IMR-90 (cell line): ENCODE data around the gene SCYGR4. TPM values are rescaled to one million over a fixed set of nuclear protein-coding genes. Genes with fewer than 3 reads are reported as not detected.

Experiments used
- ATAC-seq: fragments of 200-7000 bp; cut with Tn5 transposase; 2 replicates; pipeline ENCODE4 v1.9.1; 2020; ENCODE audit warnings: low read depth, mild to moderate bottlenecking, moderate library complexity
- BruUV-seq: library from RNA; stranded (reverse); fragments of 400-500 nt; replicated peaks from 2 replicates; lab custom pipeline; 2021; lab: Mats Ljungman, UMichigan
- CTCF ChIA-PET: fragments of 300-600 bp; formaldehyde crosslinking; extraction: SDS; loops from one replicate; lab custom pipeline; 2021; ENCODE audit warnings: antibody characterized with exemption; lab: Yijun Ruan, JAX
- POLR2A ChIA-PET: fragments of 300-600 bp; sonication (Branson Sonifier 250); formaldehyde crosslinking; loops from one replicate; lab custom pipeline; 2022; ENCODE audit warnings: antibody characterized with exemption; ENCODE audit not compliant: unreplicated experiment; lab: Charles Lee
- DNase-seq: peaks from one replicate; pipeline ENCODE4 v3.0.0; 2013
- H2AFZ ChIP-seq: replicated peaks from 2 replicates; pipeline ENCODE3; 2013; ENCODE audit warnings: low read length, mild to moderate bottlenecking; ENCODE audit not compliant: poor library complexity
- H2AK5ac ChIP-seq: 2 replicates; pipeline ENCODE4 v1.6.1; 2013; ENCODE audit warnings: low read depth, low read length, inconsistent platforms
- H2AK9ac ChIP-seq: replicated peaks from 2 replicates; pipeline ENCODE3; 2013; ENCODE audit warnings: mild to moderate bottlenecking, low read depth, low read length, moderate library complexity; ENCODE audit not compliant: poor library complexity
- H2BK120ac ChIP-seq: 2 replicates; pipeline ENCODE4 v1.6.1; 2013; ENCODE audit warnings: low read depth, low read length, inconsistent platforms
- H2BK15ac ChIP-seq: 3 replicates; pipeline ENCODE4 v1.6.1; 2013; ENCODE audit warnings: low read depth, low read length, inconsistent platforms
- H2BK20ac ChIP-seq: 2 replicates; pipeline ENCODE4 v1.6.1; 2013; ENCODE audit warnings: low read depth, mild to moderate bottlenecking, inconsistent platforms, low read length, moderate library complexity
- H2BK5ac ChIP-seq: 2 replicates; pipeline ENCODE4 v1.6.1; 2013; ENCODE audit warnings: mild to moderate bottlenecking, low read depth, low read length, inconsistent platforms; ENCODE audit not compliant: poor library complexity, severe bottlenecking
- H3K14ac ChIP-seq: replicated peaks from 2 replicates; pipeline ENCODE4 v1.6.1; 2013; ENCODE audit warnings: low read depth, low read length, inconsistent platforms
- H3K18ac ChIP-seq: 2 replicates; pipeline ENCODE4 v1.6.1; 2013; ENCODE audit warnings: low read depth, low read length, control low read depth
- H3K23ac ChIP-seq: 2 replicates; pipeline ENCODE4 v1.6.1; 2013; ENCODE audit warnings: low read depth, low read length, inconsistent platforms
- H3K27ac ChIP-seq: 2 replicates; pipeline ENCODE4 v1.5.1; 2013; ENCODE audit warnings: mild to moderate bottlenecking, control low read depth, low read length; ENCODE audit not compliant: insufficient read depth
- H3K27me3 ChIP-seq: 2 replicates; pipeline ENCODE4 v1.6.1; 2013; ENCODE audit warnings: low read length; ENCODE audit not compliant: control insufficient read depth, insufficient read depth
- H3K36me3 ChIP-seq: 2 replicates; pipeline ENCODE4 v1.6.1; 2013; ENCODE audit warnings: low read length, mixed read lengths; ENCODE audit not compliant: control insufficient read depth, insufficient read depth
- H3K4ac ChIP-seq: 2 replicates; pipeline ENCODE4 v1.6.1; 2013; ENCODE audit warnings: low read depth, low read length, inconsistent platforms
- H3K4me1 ChIP-seq: 2 replicates; pipeline ENCODE4 v1.6.1; 2013; ENCODE audit warnings: low read length, mixed read lengths; ENCODE audit not compliant: control insufficient read depth, insufficient read depth
- H3K4me2 ChIP-seq: 2 replicates; pipeline ENCODE4 v1.6.1; 2013; ENCODE audit warnings: low read depth, mild to moderate bottlenecking, control low read depth, low read length, moderate library complexity
- H3K4me3 ChIP-seq: 2 replicates; pipeline ENCODE4 v1.5.1; 2013; ENCODE audit warnings: low read depth, mild to moderate bottlenecking, control low read depth, low read length, moderate library complexity; ENCODE audit not compliant: insufficient read depth
- H3K56ac ChIP-seq: 2 replicates; pipeline ENCODE4 v1.6.1; 2013; ENCODE audit warnings: low read length, inconsistent platforms; ENCODE audit not compliant: insufficient read depth; ENCODE audit errors: extremely low read depth
- H3K79me1 ChIP-seq, 2 experiments: 2 replicates each; pipeline ENCODE4 v1.6.1; 2013; ENCODE audit warnings: low read length in 2 of 2, inconsistent platforms in 1 of 2, low read depth in 1 of 2
- H3K9ac ChIP-seq: 2 replicates; pipeline ENCODE4 v1.6.1; 2013; ENCODE audit warnings: low read depth, low read length, control low read depth
- H3K9me1 ChIP-seq: 2 replicates; pipeline ENCODE4 v1.6.1; 2013; ENCODE audit warnings: low read length, inconsistent platforms; ENCODE audit not compliant: insufficient read depth
- H3K9me3 ChIP-seq: 2 replicates; pipeline ENCODE4 v1.6.1; 2013; ENCODE audit warnings: low read length; ENCODE audit not compliant: control insufficient read depth, insufficient read depth
- H4K20me1 ChIP-seq: 2 replicates; pipeline ENCODE4 v1.6.1; 2013; ENCODE audit warnings: low read length, inconsistent platforms; ENCODE audit not compliant: insufficient read depth
- H4K5ac ChIP-seq: 2 replicates; pipeline ENCODE4 v1.6.1; 2013; ENCODE audit warnings: mild to moderate bottlenecking, low read depth, low read length, control low read depth
- H4K8ac ChIP-seq, 2 experiments: 2 replicates each; pipeline ENCODE4 v1.6.1; 2013; ENCODE audit warnings: low read depth in 2 of 2, low read length in 2 of 2, control low read depth in 1 of 2, inconsistent platforms in 1 of 2
- H4K91ac ChIP-seq: 2 replicates; pipeline ENCODE4 v1.6.1; 2013; ENCODE audit warnings: low read depth, low read length, inconsistent platforms; ENCODE audit not compliant: insufficient read depth
- BHLHE40 ChIP-seq: fragments of 150-350 bp; IDR thresholded peaks from 2 replicates; pipeline ENCODE4 v1.6.1; 2016; ENCODE audit warnings: mild to moderate bottlenecking, low read depth, low read length
- CEBPB ChIP-seq: IDR thresholded peaks from 2 replicates; pipeline ENCODE4 v1.6.1; 2012; ENCODE audit warnings: low read depth, low read length, improper control_type of control experiment
- CHD1 ChIP-seq: IDR thresholded peaks from 2 replicates; pipeline ENCODE4 v1.6.1; 2012; ENCODE audit warnings: low read depth, low read length, improper control_type of control experiment
- FOS ChIP-seq: fragments of 150-350 bp; IDR thresholded peaks from 2 replicates; pipeline ENCODE4 v1.6.1; 2016; ENCODE audit warnings: low read depth, low read length
- MAFK ChIP-seq: IDR thresholded peaks from 2 replicates; pipeline ENCODE4 v1.6.1; 2012; ENCODE audit warnings: low read depth, low read length, improper control_type of control experiment
- MAZ ChIP-seq: IDR thresholded peaks from 2 replicates; pipeline ENCODE4 v1.6.1; 2012; ENCODE audit warnings: low read depth, mild to moderate bottlenecking, low read length, improper control_type of control experiment, moderate library complexity, borderline replicate concordance
- MXI1 ChIP-seq: IDR thresholded peaks from 2 replicates; pipeline ENCODE4 v1.6.1; 2012; ENCODE audit warnings: low read depth, mild to moderate bottlenecking, low read length, moderate library complexity, borderline replicate concordance
- NFE2L2 ChIP-seq: fragments of 150-350 bp; IDR thresholded peaks from 2 replicates; pipeline ENCODE4 v1.6.1; 2016; ENCODE audit warnings: low read depth, mild to moderate bottlenecking, low read length
- POLR2A ChIP-seq: IDR thresholded peaks from 2 replicates; pipeline ENCODE4 v1.6.1; 2012; ENCODE audit warnings: mild to moderate bottlenecking, low read depth, low read length
- RAD21 ChIP-seq: IDR thresholded peaks from 2 replicates; pipeline ENCODE4 v1.6.1; 2012; ENCODE audit warnings: low read length, improper control_type of control experiment
- RCOR1 ChIP-seq: IDR thresholded peaks from 2 replicates; pipeline ENCODE4 v1.6.1; 2012; ENCODE audit warnings: mild to moderate bottlenecking, low read length, improper control_type of control experiment; ENCODE audit not compliant: insufficient replicate concordance
- RFX5 ChIP-seq: IDR thresholded peaks from 2 replicates; pipeline ENCODE4 v1.8.0; 2012; ENCODE audit warnings: low read depth, mild to moderate bottlenecking, low read length, moderate library complexity
- SMC3 ChIP-seq: fragments of 150-350 bp; IDR thresholded peaks from 2 replicates; pipeline ENCODE4 v1.6.1; 2016; ENCODE audit warnings: low read depth, mild to moderate bottlenecking, antibody characterized with exemption, low read length, moderate library complexity
- WGBS, 2 experiments: methylation state at CpG; one replicate each; pipeline versions ENCODE4 v1.1.5 to v1.1.7; 2013; ENCODE audit warnings: missing lambda C conversion rate in 2 of 2; ENCODE audit not compliant: insufficient read length in 1 of 2; ENCODE audit errors: extremely low coverage in 2 of 2; 5-methylcytosine and 5-hydroxymethylcytosine counted together
- dilution Hi-C: fragments of 300-500 bp; cut with HindIII; formaldehyde crosslinking; loops from one replicate; pipeline ENCODE4 v1.14.3; 2018; ENCODE audit warnings: low sequenced_read_pairs; ENCODE audit not compliant: unreplicated experiment
- in situ Hi-C: fragments of 300-500 bp; cut with MboI; formaldehyde crosslinking; loops from 3 replicates; pipeline ENCODE4 v1.14.3; 2019; ENCODE audit warnings: low sequenced_read_pairs, inconsistent platforms, mixed read lengths
- intact Hi-C: fragments of 100-400 bp; cut with micrococcal nuclease; formaldehyde crosslinking; loops from 2 replicates; pipeline ENCODE4 v1.10.0; 2022
- polyA plus RNA-seq, 3 experiments: library from polyadenylated mRNA; depleted of rRNA; stranded (reverse); fragments of >200 nt; gene quantifications; 2 replicates each; pipeline ENCODE4 v1.2.3, GENCODE V29; 2012; ENCODE audit warnings: low replicate concordance in 1 of 3
- total RNA-seq: library from RNA; depleted of rRNA; stranded (reverse); fragments of >200 nt; gene quantifications from 2 replicates; pipeline ENCODE4 v1.2.3, GENCODE V29; 2012
- TF ChIP-seq, protein P1 (sequence below): fragments of 150-350 bp; IDR thresholded peaks from 2 replicates; pipeline ENCODE4 v1.6.1; 2017; ENCODE audit warnings: mild to moderate bottlenecking, antibody characterized with exemption, low read length, low read depth
- TF ChIP-seq, protein P2 (sequence below): fragments of 150-350 bp; IDR thresholded peaks from 2 replicates; pipeline ENCODE4 v1.6.1; 2016; ENCODE audit warnings: low read depth, mild to moderate bottlenecking, low read length, moderate library complexity, borderline replicate concordance
- TF ChIP-seq, protein P3 (sequence below): conservative IDR thresholded peaks from 2 replicates; pipeline ENCODE4 v1.5.1; 2012; ENCODE audit warnings: mild to moderate bottlenecking, low read depth, low read length, improper control_type of control experiment

Gene SCYGR4
- total and polyA plus RNA-seq, 2 of the 4 experiments (the other 2 are of a cell fraction): not detected

DNA sequence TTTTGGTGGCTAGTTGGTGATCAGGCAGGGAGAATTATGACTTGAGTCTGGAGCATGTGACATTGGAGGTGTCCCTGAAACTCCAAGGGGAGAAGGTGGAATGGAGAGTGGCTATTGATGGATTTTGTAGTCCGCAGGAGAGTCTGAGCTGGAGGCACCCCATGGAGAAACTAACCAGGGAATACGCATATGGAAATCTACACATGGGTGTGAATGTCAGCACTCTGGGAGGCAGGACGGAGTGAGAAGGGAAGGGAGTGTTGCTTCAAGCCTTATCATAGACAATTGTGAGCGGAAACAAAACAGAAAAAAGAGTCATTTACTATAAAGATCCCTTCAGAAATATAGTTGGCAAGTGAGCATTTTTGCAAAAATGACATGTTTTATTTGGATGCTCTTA, 667 bp upstream of the SCYGR4 start:
- H2AK9ac ChIP-seq: no peak overlapping the region
- DNase-seq: no peak
- no peak overlapping the region for H3K4me3 ChIP-seq
- no TSS peak for BruUV-seq
- no peaks in the 10 kb centered on the region for H3K9me1 ChIP-seq
- TF ChIP-seq BHLHE40: no peak
- TF ChIP-seq, protein P1, sequence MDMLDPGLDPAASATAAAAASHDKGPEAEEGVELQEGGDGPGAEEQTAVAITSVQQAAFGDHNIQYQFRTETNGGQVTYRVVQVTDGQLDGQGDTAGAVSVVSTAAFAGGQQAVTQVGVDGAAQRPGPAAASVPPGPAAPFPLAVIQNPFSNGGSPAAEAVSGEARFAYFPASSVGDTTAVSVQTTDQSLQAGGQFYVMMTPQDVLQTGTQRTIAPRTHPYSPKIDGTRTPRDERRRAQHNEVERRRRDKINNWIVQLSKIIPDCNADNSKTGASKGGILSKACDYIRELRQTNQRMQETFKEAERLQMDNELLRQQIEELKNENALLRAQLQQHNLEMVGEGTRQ: no peak
- no peak for TF ChIP-seq NFE2L2
- TF ChIP-seq MAFK: no peak
- TF ChIP-seq, protein P2, sequence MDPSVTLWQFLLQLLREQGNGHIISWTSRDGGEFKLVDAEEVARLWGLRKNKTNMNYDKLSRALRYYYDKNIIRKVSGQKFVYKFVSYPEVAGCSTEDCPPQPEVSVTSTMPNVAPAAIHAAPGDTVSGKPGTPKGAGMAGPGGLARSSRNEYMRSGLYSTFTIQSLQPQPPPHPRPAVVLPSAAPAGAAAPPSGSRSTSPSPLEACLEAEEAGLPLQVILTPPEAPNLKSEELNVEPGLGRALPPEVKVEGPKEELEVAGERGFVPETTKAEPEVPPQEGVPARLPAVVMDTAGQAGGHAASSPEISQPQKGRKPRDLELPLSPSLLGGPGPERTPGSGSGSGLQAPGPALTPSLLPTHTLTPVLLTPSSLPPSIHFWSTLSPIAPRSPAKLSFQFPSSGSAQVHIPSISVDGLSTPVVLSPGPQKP: no peak
- no peak for TF ChIP-seq RCOR1
- no peak for TF ChIP-seq POLR2A
- TF ChIP-seq CEBPB: no peak
- no peak for TF ChIP-seq RAD21
- TF ChIP-seq RFX5: no peak
- TF ChIP-seq SMC3: no peak
- no peak for TF ChIP-seq MXI1
- no peak for TF ChIP-seq MAZ
- TF ChIP-seq CHD1: no peak
- TF ChIP-seq, protein P3, sequence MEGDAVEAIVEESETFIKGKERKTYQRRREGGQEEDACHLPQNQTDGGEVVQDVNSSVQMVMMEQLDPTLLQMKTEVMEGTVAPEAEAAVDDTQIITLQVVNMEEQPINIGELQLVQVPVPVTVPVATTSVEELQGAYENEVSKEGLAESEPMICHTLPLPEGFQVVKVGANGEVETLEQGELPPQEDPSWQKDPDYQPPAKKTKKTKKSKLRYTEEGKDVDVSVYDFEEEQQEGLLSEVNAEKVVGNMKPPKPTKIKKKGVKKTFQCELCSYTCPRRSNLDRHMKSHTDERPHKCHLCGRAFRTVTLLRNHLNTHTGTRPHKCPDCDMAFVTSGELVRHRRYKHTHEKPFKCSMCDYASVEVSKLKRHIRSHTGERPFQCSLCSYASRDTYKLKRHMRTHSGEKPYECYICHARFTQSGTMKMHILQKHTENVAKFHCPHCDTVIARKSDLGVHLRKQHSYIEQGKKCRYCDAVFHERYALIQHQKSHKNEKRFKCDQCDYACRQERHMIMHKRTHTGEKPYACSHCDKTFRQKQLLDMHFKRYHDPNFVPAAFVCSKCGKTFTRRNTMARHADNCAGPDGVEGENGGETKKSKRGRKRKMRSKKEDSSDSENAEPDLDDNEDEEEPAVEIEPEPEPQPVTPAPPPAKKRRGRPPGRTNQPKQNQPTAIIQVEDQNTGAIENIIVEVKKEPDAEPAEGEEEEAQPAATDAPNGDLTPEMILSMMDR: no peak
- TF ChIP-seq FOS: no peak
- no peak overlapping the region for H3K4ac ChIP-seq
- ChIA-PET CTCF (no interaction called here), POLR2A (no interaction called here)
- no peak overlapping the region for H2BK20ac ChIP-seq
- no peak overlapping the region for H2AFZ ChIP-seq
- WGBS, 2 experiments: 20% methylated on average over 1 of the region's 4 CpGs; no CpG with 5 or more reads in 1 of the 2 experiments
- H3K4me1 ChIP-seq: no peaks in the 10 kb centered on the region; the same call in 1 of the 2 replicates
- dilution Hi-C loops (no loop called here), in situ Hi-C loops (no loop called here), intact Hi-C loops (no loop called here)
- no peak overlapping the region for H2AK5ac ChIP-seq
- no peaks in the 10 kb centered on the region for H4K20me1 ChIP-seq
- no peak overlapping the region for H4K5ac ChIP-seq
- H3K79me1 ChIP-seq: no peaks in the 10 kb centered on the region
- H3K36me3 ChIP-seq: no peaks in the 10 kb centered on the region
- no peak overlapping the region for H2BK120ac ChIP-seq
- no peak overlapping the region for H3K18ac ChIP-seq
- H3K4me2 ChIP-seq: no peak overlapping the region
- peaks cover 2% of the 10 kb centered on the region; the same call in 1 of the 2 replicates for H3K27me3 ChIP-seq
- no peak overlapping the region for H4K91ac ChIP-seq
- H3K23ac ChIP-seq: no peak overlapping the region
- no peak overlapping the region for H4K8ac ChIP-seq
- H3K14ac ChIP-seq: no peak overlapping the region
- no peak overlapping the region for H3K27ac ChIP-seq
- H2BK15ac ChIP-seq: no peak overlapping the region
- no peaks in the 10 kb centered on the region for H3K9me3 ChIP-seq
- no peak overlapping the region for H2BK5ac ChIP-seq
- no peak overlapping the region for H3K9ac ChIP-seq
- ATAC-seq: no peak
- no peak overlapping the region for H3K56ac ChIP-seq
